IMR-90 (cell line): Measurements from ENCODE around the gene TRPM3.

ENCODE experiments used
- MXI1 ChIP-seq: IDR thresholded peaks from 2 replicates; pipeline ENCODE4 v1.6.1; 2012; ENCODE audit warnings: low read depth, mild to moderate bottlenecking, low read length, moderate library complexity, borderline replicate concordance
- TF ChIP-seq, protein P1 (sequence below): conservative IDR thresholded peaks from 2 replicates; pipeline ENCODE4 v1.5.1; 2012; ENCODE audit warnings: mild to moderate bottlenecking, low read depth, low read length, improper control_type of control experiment
- TF ChIP-seq, protein P2 (sequence below): fragments of 150-350 bp; IDR thresholded peaks from 2 replicates; pipeline ENCODE4 v1.6.1; 2017; ENCODE audit warnings: mild to moderate bottlenecking, antibody characterized with exemption, low read length, low read depth

GRCh38 chr9:70933321-70933720, 188.1 kb downstream of the TRPM3 start:
- TF ChIP-seq MXI1 = no peak
- TF ChIP-seq, protein P1, sequence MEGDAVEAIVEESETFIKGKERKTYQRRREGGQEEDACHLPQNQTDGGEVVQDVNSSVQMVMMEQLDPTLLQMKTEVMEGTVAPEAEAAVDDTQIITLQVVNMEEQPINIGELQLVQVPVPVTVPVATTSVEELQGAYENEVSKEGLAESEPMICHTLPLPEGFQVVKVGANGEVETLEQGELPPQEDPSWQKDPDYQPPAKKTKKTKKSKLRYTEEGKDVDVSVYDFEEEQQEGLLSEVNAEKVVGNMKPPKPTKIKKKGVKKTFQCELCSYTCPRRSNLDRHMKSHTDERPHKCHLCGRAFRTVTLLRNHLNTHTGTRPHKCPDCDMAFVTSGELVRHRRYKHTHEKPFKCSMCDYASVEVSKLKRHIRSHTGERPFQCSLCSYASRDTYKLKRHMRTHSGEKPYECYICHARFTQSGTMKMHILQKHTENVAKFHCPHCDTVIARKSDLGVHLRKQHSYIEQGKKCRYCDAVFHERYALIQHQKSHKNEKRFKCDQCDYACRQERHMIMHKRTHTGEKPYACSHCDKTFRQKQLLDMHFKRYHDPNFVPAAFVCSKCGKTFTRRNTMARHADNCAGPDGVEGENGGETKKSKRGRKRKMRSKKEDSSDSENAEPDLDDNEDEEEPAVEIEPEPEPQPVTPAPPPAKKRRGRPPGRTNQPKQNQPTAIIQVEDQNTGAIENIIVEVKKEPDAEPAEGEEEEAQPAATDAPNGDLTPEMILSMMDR = no peak
- TF ChIP-seq, protein P2, sequence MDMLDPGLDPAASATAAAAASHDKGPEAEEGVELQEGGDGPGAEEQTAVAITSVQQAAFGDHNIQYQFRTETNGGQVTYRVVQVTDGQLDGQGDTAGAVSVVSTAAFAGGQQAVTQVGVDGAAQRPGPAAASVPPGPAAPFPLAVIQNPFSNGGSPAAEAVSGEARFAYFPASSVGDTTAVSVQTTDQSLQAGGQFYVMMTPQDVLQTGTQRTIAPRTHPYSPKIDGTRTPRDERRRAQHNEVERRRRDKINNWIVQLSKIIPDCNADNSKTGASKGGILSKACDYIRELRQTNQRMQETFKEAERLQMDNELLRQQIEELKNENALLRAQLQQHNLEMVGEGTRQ = no peak
